IPS-15b (cell line): Measurements from ENCODE around the gene NEDD4L.
A peak's percentile ranks its signal among the peaks of the same experiment; 100 is the strongest.

Experiments used
- H3K27me3 ChIP-seq: one replicate; pipeline ENCODE4 v1.6.1; 2013; ENCODE audit warnings: low read length; ENCODE audit not compliant: control insufficient read depth, insufficient read depth
- H3K36me3 ChIP-seq: one replicate; pipeline ENCODE4 v1.6.1; 2013; ENCODE audit warnings: low read length; ENCODE audit not compliant: control insufficient read depth, insufficient read depth
- H3K4me1 ChIP-seq: one replicate; pipeline ENCODE4 v1.6.1; 2013; ENCODE audit warnings: mild to moderate bottlenecking, low read length; ENCODE audit not compliant: control insufficient read depth, insufficient read depth
- H3K4me3 ChIP-seq: one replicate; pipeline ENCODE4 v1.5.1; 2013; ENCODE audit warnings: low read depth, low read length
- H3K9ac ChIP-seq: one replicate; pipeline ENCODE4 v1.6.1; 2013; ENCODE audit warnings: low read depth, mild to moderate bottlenecking, low read length
- H3K9me3 ChIP-seq: one replicate; pipeline ENCODE4 v1.6.1; 2013; ENCODE audit warnings: mild to moderate bottlenecking, low read length; ENCODE audit not compliant: control insufficient read depth, insufficient read depth

NEDD4L gene

GRCh38 chr18:58027341-58027740, 16.7 kb upstream of the NEDD4L start:
- no peaks in the 10 kb centered on the region for H3K9me3 ChIP-seq
- peaks cover 7% of the 10 kb centered on the region for H3K4me1 ChIP-seq
- H3K4me3 ChIP-seq, result no peak overlapping the region
- H3K27me3 ChIP-seq, result no peaks in the 10 kb centered on the region
- no peaks in the 10 kb centered on the region for H3K36me3 ChIP-seq
- H3K9ac ChIP-seq, result no peak overlapping the region

- Histone ChIP-seq H3K27me3 (no peaks in the 10 kb centered on the region), H3K36me3 (no peaks in the 10 kb centered on the region), H3K9ac (no peak overlapping the region), H3K4me3 (no peak overlapping the region), H3K4me1 (peaks cover 7% of the 10 kb centered on the region), H3K9me3 (no peaks in the 10 kb centered on the region)
Measured at GRCh38 chr18:58028109-58028784, 15.8 kb upstream of the NEDD4L start.

- Histone ChIP-seq H3K9ac (no peak overlapping the region), H3K27me3 (no peaks in the 10 kb centered on the region), H3K36me3 (no peaks in the 10 kb centered on the region), H3K4me1 (no peaks in the 10 kb centered on the region), H3K4me3 (no peak overlapping the region), H3K9me3 (no peaks in the 10 kb centered on the region)
Measured at GRCh38 chr18:58032233-58032632, 11.8 kb upstream of the NEDD4L start.

- no peaks in the 10 kb centered on the region for H3K36me3 ChIP-seq
- H3K9ac ChIP-seq, result no peak overlapping the region
- H3K4me1 ChIP-seq, result no peaks in the 10 kb centered on the region
- H3K27me3 ChIP-seq, result no peaks in the 10 kb centered on the region
- no peaks in the 10 kb centered on the region for H3K9me3 ChIP-seq
- no peak overlapping the region for H3K4me3 ChIP-seq
Measured at GRCh38 chr18:58033216-58033615, 10.8 kb upstream of the NEDD4L start.

GRCh38 chr18:58034370-58034769, 9.7 kb upstream of the NEDD4L start:
- H3K4me3 ChIP-seq, result no peak overlapping the region
- no peak overlapping the region for H3K9ac ChIP-seq
- no peaks in the 10 kb centered on the region for H3K27me3 ChIP-seq
- H3K4me1 ChIP-seq, result no peaks in the 10 kb centered on the region
- H3K9me3 ChIP-seq, result no peaks in the 10 kb centered on the region
- H3K36me3 ChIP-seq, result no peaks in the 10 kb centered on the region

- H3K9me3 ChIP-seq, result no peaks in the 10 kb centered on the region
- no peaks in the 10 kb centered on the region for H3K36me3 ChIP-seq
- no peaks in the 10 kb centered on the region for H3K4me1 ChIP-seq
- no peak overlapping the region for H3K9ac ChIP-seq
- no peak overlapping the region for H3K4me3 ChIP-seq
- no peaks in the 10 kb centered on the region for H3K27me3 ChIP-seq
Measured at GRCh38 chr18:58037163-58037562, 6.9 kb upstream of the NEDD4L start.

- Histone ChIP-seq H3K4me1 (no peaks in the 10 kb centered on the region), H3K9ac (no peak overlapping the region), H3K27me3 (no peaks in the 10 kb centered on the region), H3K36me3 (no peaks in the 10 kb centered on the region), H3K9me3 (no peaks in the 10 kb centered on the region), H3K4me3 (no peak overlapping the region)
Measured at GRCh38 chr18:58038063-58038462, 6.0 kb upstream of the NEDD4L start.

GRCh38 chr18:58041633-58042032, 2.4 kb upstream of the NEDD4L start:
- Histone ChIP-seq H3K4me3 (no peak overlapping the region), H3K9ac (no peak overlapping the region), H3K9me3 (no peaks in the 10 kb centered on the region), H3K4me1 (peaks cover 3% of the 10 kb centered on the region), H3K36me3 (no peaks in the 10 kb centered on the region), H3K27me3 (no peaks in the 10 kb centered on the region)

- H3K9ac ChIP-seq, result no peak overlapping the region
Measured at GRCh38 chr18:58042826-58043490, 1.1 kb upstream of the NEDD4L start.

GRCh38 chr18:58044370-58045241, 580 bp downstream of the NEDD4L start:
- H3K4me1 ChIP-seq, result peaks cover 16% of the 10 kb centered on the region
- no peaks in the 10 kb centered on the region for H3K36me3 ChIP-seq
- H3K9ac ChIP-seq, result peak overlapping the region; percentile 68
- H3K9me3 ChIP-seq, result no peaks in the 10 kb centered on the region
- no peaks in the 10 kb centered on the region for H3K27me3 ChIP-seq
- H3K4me3 ChIP-seq, result peak overlapping the region; percentile 86

More at GRCh38 chr18:58042826-58043490, 1.1 kb upstream of the NEDD4L start:
- Histone ChIP-seq H3K36me3 (no peaks in the 10 kb centered on the region), H3K9me3 (no peaks in the 10 kb centered on the region), H3K4me3 (peak overlapping the region; percentile 65), H3K4me1 (peaks cover 12% of the 10 kb centered on the region), H3K27me3 (no peaks in the 10 kb centered on the region)

GRCh38 chr18:58045242-58046092, 1.4 kb downstream of the NEDD4L start:
- Histone ChIP-seq H3K4me3 (peak overlapping the region; percentile 86), H3K27me3 (no peaks in the 10 kb centered on the region), H3K9me3 (no peaks in the 10 kb centered on the region), H3K9ac (peak overlapping the region; percentile 68), H3K4me1 (peaks cover 16% of the 10 kb centered on the region), H3K36me3 (no peaks in the 10 kb centered on the region)
